ENCODE results near the gene NDUFA7. TPM values are rescaled to one million over a fixed set of nuclear protein-coding genes. Genes with fewer than 3 reads are reported as not detected.
"Not testable (repeated sequence)": the region's sequence is repeated elsewhere in the genome, so short reads cannot be mapped to it uniquely, and the experiment has no call there.

The NDUFA7 gene
- total RNA-seq, 1 donor from 2014 or later: 49.3 TPM

- DNase-seq (ENCODE audit: low read depth) (no peak), FAIRE-seq (no peak)
- H3K4me3 ChIP-seq (ENCODE audit: insufficient read depth, low read depth, low read length): no peak overlapping the region
- no peaks in the 10 kb centered on the region for H3K9me3 ChIP-seq (ENCODE audit: insufficient read depth, low read depth, low read length)
- no peaks in the 10 kb centered on the region for H3K9me3 Mint-ChIP-seq (ENCODE audit: unreplicated experiment)
- H3K4me3 Mint-ChIP-seq (ENCODE audit: unreplicated experiment): no peak overlapping the region
- no peak overlapping the region for H2AFZ ChIP-seq (ENCODE audit: low read depth, low read length)
- H3K27ac ChIP-seq (ENCODE audit: low read depth, low read length): no peak overlapping the region
- H3K9ac ChIP-seq (ENCODE audit: low read length): no peak overlapping the region
- TF ChIP-seq EZH2 (IDR thresholded peaks at IDR 0.05; ENCODE audit: insufficient read depth, low read length): no peak
- TF ChIP-seq CTCF (IDR thresholded peaks at IDR 0.05; ENCODE audit: insufficient read depth, low read depth, low read length): no peak
- H3K4me1 Mint-ChIP-seq (ENCODE audit: low read depth, unreplicated experiment): peaks cover 3% of the 10 kb centered on the region
- H3K36me3 Mint-ChIP-seq (ENCODE audit: low read depth, unreplicated experiment): peaks cover 3% of the 10 kb centered on the region
- H3K79me2 ChIP-seq (ENCODE audit: insufficient read depth, low read length): no peaks in the 10 kb centered on the region
- H3K27me3 ChIP-seq (ENCODE audit: insufficient read depth, low read length): peaks cover 13% of the 10 kb centered on the region
- H3K4me1 ChIP-seq (ENCODE audit: insufficient read depth, low read length): peaks cover 3% of the 10 kb centered on the region
- no peak overlapping the region for H3K27ac Mint-ChIP-seq (ENCODE audit: unreplicated experiment)
- H3K4me2 ChIP-seq (ENCODE audit: low read length): peak overlapping the region; percentile 51
- no peaks in the 10 kb centered on the region for H3K36me3 ChIP-seq (ENCODE audit: insufficient read depth, low read length)
- no peaks in the 10 kb centered on the region for H4K20me1 ChIP-seq (ENCODE audit: insufficient read depth, low read length)
- H3K27me3 Mint-ChIP-seq (ENCODE audit: low read depth, unreplicated experiment): peaks cover 27% of the 10 kb centered on the region
These were observed 22.3 kb upstream of the NDUFA7 start for GRCh38 chr19:8343483-8343844.

- no peak within 1 kb of the TSS for H3K27ac ChIP-seq (ENCODE audit: low read depth, low read length)
- TF ChIP-seq CTCF (IDR thresholded peaks at IDR 0.05; ENCODE audit: insufficient read depth, low read depth, low read length) (no peak), EZH2 (IDR thresholded peaks at IDR 0.05; ENCODE audit: insufficient read depth, low read length) (peak; percentile 89)
- peak within 1 kb of the TSS; percentile 51 for H3K4me2 ChIP-seq (ENCODE audit: low read length)
- H3K9me3 ChIP-seq (ENCODE audit: insufficient read depth, low read depth, low read length): no peaks in the 10 kb centered on the region
- Mint-ChIP-seq H3K4me1 (ENCODE audit: low read depth, unreplicated experiment) (peaks cover 3% of the 10 kb centered on the region), H3K27me3 (ENCODE audit: low read depth, unreplicated experiment) (peaks cover 30% of the 10 kb centered on the region), H3K27ac (ENCODE audit: unreplicated experiment) (no peak within 1 kb of the TSS), H3K4me3 (ENCODE audit: unreplicated experiment) (no peak within 1 kb of the TSS), H3K36me3 (ENCODE audit: low read depth, unreplicated experiment) (peaks cover 3% of the 10 kb centered on the region), H3K9me3 (ENCODE audit: unreplicated experiment) (no peaks in the 10 kb centered on the region)
- peaks cover 3% of the 10 kb centered on the region for H3K4me1 ChIP-seq (ENCODE audit: insufficient read depth, low read length)
- DNase-seq (ENCODE audit: low read depth) (peak; percentile 92), FAIRE-seq (no peak)
- no peak within 1 kb of the TSS for H3K9ac ChIP-seq (ENCODE audit: low read length)
- H3K4me3 ChIP-seq (ENCODE audit: insufficient read depth, low read depth, low read length): no peak within 1 kb of the TSS
- no peaks in the 10 kb centered on the region for H4K20me1 ChIP-seq (ENCODE audit: insufficient read depth, low read length)
- no peaks in the 10 kb centered on the region for H3K79me2 ChIP-seq (ENCODE audit: insufficient read depth, low read length)
- H2AFZ ChIP-seq (ENCODE audit: low read depth, low read length): peak within 1 kb of the TSS; percentile 56
- peaks cover 13% of the 10 kb centered on the region for H3K27me3 ChIP-seq (ENCODE audit: insufficient read depth, low read length)
- no peaks in the 10 kb centered on the region for H3K36me3 ChIP-seq (ENCODE audit: insufficient read depth, low read length)
These were observed 21.7 kb upstream of the NDUFA7 start, which contains the start of gene KANK3 for GRCh38 chr19:8342684-8343482. TSS of gene KANK3 (minus strand) at chr19:8343262. CDS start at chr19:8337828, 5,434 bp downstream.

GRCh38 chr19:8342316-8342683, 21.1 kb upstream of the NDUFA7 start:
- Histone ChIP-seq H3K27me3 (ENCODE audit: insufficient read depth, low read length) (peaks cover 13% of the 10 kb centered on the region), H3K79me2 (ENCODE audit: insufficient read depth, low read length) (no peaks in the 10 kb centered on the region), H4K20me1 (ENCODE audit: insufficient read depth, low read length) (no peaks in the 10 kb centered on the region), H3K4me1 (ENCODE audit: insufficient read depth, low read length) (peaks cover 3% of the 10 kb centered on the region), H2AFZ (ENCODE audit: low read depth, low read length) (no peak overlapping the region), H3K27ac (ENCODE audit: low read depth, low read length) (no peak overlapping the region), H3K4me2 (ENCODE audit: low read length) (no peak overlapping the region), H3K9ac (ENCODE audit: low read length) (no peak overlapping the region), H3K4me3 (ENCODE audit: insufficient read depth, low read depth, low read length) (no peak overlapping the region), H3K36me3 (ENCODE audit: insufficient read depth, low read length) (no peaks in the 10 kb centered on the region), H3K9me3 (ENCODE audit: insufficient read depth, low read depth, low read length) (no peaks in the 10 kb centered on the region)
- peaks cover 33% of the 10 kb centered on the region for H3K27me3 Mint-ChIP-seq (ENCODE audit: low read depth, unreplicated experiment)
- FAIRE-seq: no peak
- H3K9me3 Mint-ChIP-seq (ENCODE audit: unreplicated experiment): no peaks in the 10 kb centered on the region
- H3K36me3 Mint-ChIP-seq (ENCODE audit: low read depth, unreplicated experiment): peaks cover 3% of the 10 kb centered on the region
- H3K4me3 Mint-ChIP-seq (ENCODE audit: unreplicated experiment): no peak overlapping the region
- no peak for TF ChIP-seq EZH2 (IDR thresholded peaks at IDR 0.05; ENCODE audit: insufficient read depth, low read length)
- TF ChIP-seq CTCF (IDR thresholded peaks at IDR 0.05; ENCODE audit: insufficient read depth, low read depth, low read length): no peak
- no peak for DNase-seq (ENCODE audit: low read depth)
- H3K4me1 Mint-ChIP-seq (ENCODE audit: low read depth, unreplicated experiment): no peaks in the 10 kb centered on the region
- no peak overlapping the region for H3K27ac Mint-ChIP-seq (ENCODE audit: unreplicated experiment)

GRCh38 chr19:8341504-8341903, 20.3 kb upstream of the NDUFA7 start:
- H3K36me3 ChIP-seq (ENCODE audit: insufficient read depth, low read length); H3K27ac ChIP-seq (ENCODE audit: low read depth, low read length); H3K9ac ChIP-seq (ENCODE audit: low read length); H3K9me3 ChIP-seq (ENCODE audit: insufficient read depth, low read depth, low read length); H3K4me3 ChIP-seq (ENCODE audit: insufficient read depth, low read depth, low read length); H3K27ac Mint-ChIP-seq (ENCODE audit: unreplicated experiment); H4K20me1 ChIP-seq (ENCODE audit: insufficient read depth, low read length); DNase-seq (ENCODE audit: low read depth); H3K4me2 ChIP-seq (ENCODE audit: low read length); H2AFZ ChIP-seq (ENCODE audit: low read depth, low read length); FAIRE-seq; H3K4me3 Mint-ChIP-seq (ENCODE audit: unreplicated experiment); H3K79me2 ChIP-seq (ENCODE audit: insufficient read depth, low read length); H3K36me3 Mint-ChIP-seq (ENCODE audit: low read depth, unreplicated experiment); H3K4me1 Mint-ChIP-seq (ENCODE audit: low read depth, unreplicated experiment); H3K4me1 ChIP-seq (ENCODE audit: insufficient read depth, low read length); H3K9me3 Mint-ChIP-seq (ENCODE audit: unreplicated experiment): not testable (repeated sequence)
- peaks cover 37% of the 10 kb centered on the region for H3K27me3 Mint-ChIP-seq (ENCODE audit: low read depth, unreplicated experiment)
- peaks cover 13% of the 10 kb centered on the region for H3K27me3 ChIP-seq (ENCODE audit: insufficient read depth, low read length)
